K562 (cell line): ENCODE results near the gene PLEKHM3. TPM values are rescaled to one million over a fixed set of nuclear protein-coding genes. Genes with fewer than 3 reads are reported as not detected.

ENCODE experiments used
- ATAC-seq: fragments of 200-7000 bp; cut with Tn5 transposase; 3 replicates; pipeline ENCODE4 v1.9.1; 2020; ENCODE audit warnings: moderate library complexity
- BruUV-seq: library from RNA; stranded (reverse); fragments of 400-500 nt; replicated peaks from 2 replicates; lab custom pipeline; 2021; lab: Mats Ljungman, UMichigan
- CTCF ChIA-PET: fragments of 300-600 bp; formaldehyde crosslinking; extraction: SDS; loops from one replicate; lab custom pipeline; 2021; ENCODE audit warnings: low intra/inter-chr PET ratio; lab: Yijun Ruan, JAX
- POLR2A ChIA-PET: fragments of 300-600, 350-650 bp; sonication (Branson Sonifier 250); formaldehyde crosslinking; extraction: SDS; loops from one replicate; lab custom pipeline; 2021; ENCODE audit warnings: antibody characterized with exemption, inconsistent platforms; lab: Yijun Ruan, JAX
- DNase-seq, 4 experiments: peaks; one replicate each; pipeline versions ENCODE4 v3.0.0 to v3.0.0-alpha.2; 2011 to 2018; ENCODE audit warnings: low spot score in 3 of 4, mixed read lengths in 3 of 4; ENCODE audit errors: extremely low read depth in 1 of 4
- FAIRE-seq: peaks from 2 replicates; lab custom pipeline; 2011; peaks lifted over from hg19 to GRCh38; lab: Jason Lieb, UNC
- H2AFZ ChIP-seq: 2 replicates; pipeline ENCODE4 v1.6.0; 2011; ENCODE audit warnings: low read depth, low read length, control low read depth, inconsistent platforms
- H3K27ac ChIP-seq: fragments of 200-600 bp; 3 replicates; pipeline ENCODE4 v1.8.0; 2011; ENCODE audit warnings: low read depth, mild to moderate bottlenecking, control low read depth, inconsistent platforms, low read length, moderate library complexity, mixed read lengths; ENCODE audit errors: extremely low read depth
- H3K27me3 ChIP-seq, 2 experiments: fragments of 300-600 bp in 1 of 2; 2 replicates in 1 of 2; 3 replicates in 1 of 2; pipeline versions ENCODE4 v1.6.0 to v1.8.0; 2011; ENCODE audit warnings: inconsistent platforms in 2 of 2, low read length in 2 of 2, mild to moderate bottlenecking in 1 of 2, mixed read lengths in 1 of 2, moderate library complexity in 1 of 2; ENCODE audit not compliant: control insufficient read depth in 2 of 2, insufficient read depth in 2 of 2
- H3K36me3 ChIP-seq: fragments of 300-600 bp; 3 replicates; pipeline ENCODE4 v1.8.0; 2011; ENCODE audit warnings: mild to moderate bottlenecking, low read length, inconsistent platforms; ENCODE audit not compliant: control insufficient read depth, insufficient read depth
- H3K4me1 ChIP-seq, 2 experiments: fragments of 200-600 bp in 1 of 2; replicated peaks in 1 of 2; 2 replicates in 1 of 2; 3 replicates in 1 of 2; pipeline versions ENCODE4 v1.5.1 to v1.8.0; 2011; ENCODE audit warnings: inconsistent platforms in 2 of 2, low read length in 2 of 2, mild to moderate bottlenecking in 1 of 2, mixed read lengths in 1 of 2, moderate library complexity in 1 of 2; ENCODE audit not compliant: control insufficient read depth in 2 of 2, insufficient read depth in 2 of 2
- H3K4me2 ChIP-seq: 2 replicates; pipeline ENCODE4 v1.6.1; 2011; ENCODE audit warnings: low read length, control low read depth, inconsistent platforms, mixed read lengths; ENCODE audit not compliant: insufficient read depth
- H3K4me3 ChIP-seq: fragments of 200-600 bp; sonication (generic), shearing (Covaris generic); 2 replicates; pipeline ENCODE4 v1.5.1; 2016; ENCODE audit warnings: control low read depth, inconsistent platforms
- H3K79me2 ChIP-seq: fragments of 200-600 bp; 3 replicates; pipeline ENCODE4 v1.8.0; 2011; ENCODE audit warnings: low read length, inconsistent platforms; ENCODE audit not compliant: control insufficient read depth, insufficient read depth
- H3K9ac ChIP-seq, 2 experiments: 2 replicates each; pipeline versions ENCODE4 v1.6.0 to v1.6.1; 2011; ENCODE audit warnings: low read depth in 2 of 2, low read length in 2 of 2, control low read depth in 1 of 2, inconsistent platforms in 1 of 2, mild to moderate bottlenecking in 1 of 2, mixed read lengths in 1 of 2; ENCODE audit not compliant: insufficient read depth in 1 of 2
- H3K9me1 ChIP-seq: one replicate; pipeline ENCODE4 v1.6.0; 2011; ENCODE audit warnings: inconsistent platforms, mild to moderate bottlenecking, low read length, moderate library complexity; ENCODE audit not compliant: control insufficient read depth, insufficient read depth
- H3K9me3 ChIP-seq: replicated peaks from 2 replicates; pipeline ENCODE4 v1.5.1; 2011; ENCODE audit warnings: low read depth, low read length, inconsistent platforms; ENCODE audit not compliant: control insufficient read depth, insufficient read depth
- H4K20me1 ChIP-seq: replicated peaks from 2 replicates; pipeline ENCODE4 v1.6.1; 2011; ENCODE audit warnings: low read length, inconsistent platforms, mixed read lengths; ENCODE audit not compliant: control insufficient read depth, insufficient read depth
- EP400 ChIP-seq: fragments of 450-650 bp; IDR thresholded peaks from 2 replicates; pipeline ENCODE4 v1.6.1; 2017; ENCODE audit warnings: antibody characterized with exemption, mild to moderate bottlenecking, moderate library complexity
- RFX5 ChIP-seq: IDR thresholded peaks from 2 replicates; pipeline ENCODE4 v1.6.1; 2011; ENCODE audit warnings: low read depth, mild to moderate bottlenecking, improper control_type of control experiment, low read length
- WGBS: fragments of 100-300 bp; shearing (Covaris generic); methylation state at CpG from one replicate; pipeline ENCODE4 v1.1.6; 2016; ENCODE audit warnings: low coverage, mixed read lengths; ENCODE audit not compliant: insufficient coverage; ENCODE audit errors: missing lambda C conversion rate; 5-methylcytosine and 5-hydroxymethylcytosine counted together
- in situ Hi-C: fragments of 300-500 bp; cut with MboI; formaldehyde crosslinking; loops from 4 replicates; pipeline ENCODE4 v1.15.0; 2018; ENCODE audit warnings: inconsistent platforms, mixed read lengths
- intact Hi-C: fragments of 100-400 bp; cut with micrococcal nuclease; formaldehyde crosslinking; loops from 2 replicates; pipeline ENCODE4 v1.14.2; 2022
- polyA plus RNA-seq, 8 experiments: library from polyadenylated mRNA; depleted of rRNA in 4 of 8; stranded (reverse) in 5 of 8; unstranded in 3 of 8; fragments of >200 nt; fragmentation: Nextera tagmentation in 2 of 8; fragmentation: Illumina TruSeq in 1 of 8; extraction: Ambion mirVana in 2 of 8; extraction: Trizol in 1 of 8; gene quantifications; 2 replicates each; pipeline versions ENCODE4 v1.2.1 to v1.2.3, GENCODE V29; 2011 to 2014; ENCODE audit warnings: inconsistent platforms in 1 of 8, missing spikeins in 1 of 8
- total RNA-seq, 7 experiments: library from RNA; depleted of rRNA in 6 of 7; stranded (reverse); fragments of >200 nt in 6 of 7; fragmentation: Illumina TruSeq in 2 of 7; extraction: Trizol in 2 of 7; gene quantifications; 2 replicates each; pipeline versions ENCODE4 v1.2.1 to v1.2.3, GENCODE V29; 2011 to 2021; ENCODE audit warnings: low replicate concordance in 1 of 7
- TF ChIP-seq, protein P1 (sequence below), 2 experiments: fragments of 200-800 bp in 1 of 2; sonication (Bioruptor generic) in 1 of 2; sonication (generic) in 1 of 2; formaldehyde crosslinking in 1 of 2; IDR thresholded peaks in 1 of 2; conservative IDR thresholded peaks in 1 of 2; 2 replicates each; pipeline versions ENCODE4 v1.5.0 to v1.6.1; 2016 to 2020; ENCODE audit warnings: missing compliant biosample characterization in 1 of 2, missing genetic modification characterization in 1 of 2, missing genetic modification reagents in 1 of 2

Gene PLEKHM3
- total and polyA plus RNA-seq, 9 of the 15 experiments (the other 6 are each of a cell fraction or from before 2014, with no cell fraction given): 0.24 to 1.6 (median 1.0) TPM

DNA sequence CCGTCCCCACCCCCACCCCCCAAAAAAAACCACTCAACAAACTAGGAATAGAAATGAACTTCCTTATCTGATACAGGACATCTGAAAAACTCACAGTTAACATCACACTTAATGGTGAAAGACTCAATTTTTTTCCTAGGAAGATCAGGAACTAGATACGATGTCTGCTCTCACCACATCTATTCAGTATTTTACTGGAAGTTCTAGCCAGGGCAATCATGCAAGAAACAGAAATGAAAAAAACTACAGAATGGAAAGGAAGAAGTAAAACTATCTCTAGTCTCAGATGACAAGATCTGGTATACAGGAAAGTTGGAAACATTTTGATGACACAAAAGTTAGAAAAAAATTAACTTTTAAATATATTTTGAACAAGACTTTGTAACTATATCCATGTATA, 141.2 kb downstream of the PLEKHM3 start:
- TF ChIP-seq RFX5 (no peak), EP400 (no peak)
- TF ChIP-seq, protein P1, sequence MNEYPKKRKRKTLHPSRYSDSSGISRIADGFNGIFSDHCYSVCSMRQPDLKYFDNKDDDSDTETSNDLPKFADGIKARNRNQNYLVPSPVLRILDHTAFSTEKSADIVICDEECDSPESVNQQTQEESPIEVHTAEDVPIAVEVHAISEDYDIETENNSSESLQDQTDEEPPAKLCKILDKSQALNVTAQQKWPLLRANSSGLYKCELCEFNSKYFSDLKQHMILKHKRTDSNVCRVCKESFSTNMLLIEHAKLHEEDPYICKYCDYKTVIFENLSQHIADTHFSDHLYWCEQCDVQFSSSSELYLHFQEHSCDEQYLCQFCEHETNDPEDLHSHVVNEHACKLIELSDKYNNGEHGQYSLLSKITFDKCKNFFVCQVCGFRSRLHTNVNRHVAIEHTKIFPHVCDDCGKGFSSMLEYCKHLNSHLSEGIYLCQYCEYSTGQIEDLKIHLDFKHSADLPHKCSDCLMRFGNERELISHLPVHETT (CRISPR knock-in tag; conservative IDR thresholded peaks at IDR 0.05 in 1 of 2, IDR thresholded peaks at IDR 0.05 in 1 of 2): no peak

More for the DNA sequence above, 141.2 kb downstream of the PLEKHM3 start:
- Histone ChIP-seq H3K27me3 (no peaks in the 10 kb centered on the region), H4K20me1 (no peaks in the 10 kb centered on the region), H3K79me2 (no peaks in the 10 kb centered on the region), H3K4me3 (no peak overlapping the region), H3K36me3 (no peaks in the 10 kb centered on the region), H3K9ac (no peak overlapping the region), H3K27ac (no peak overlapping the region), H2AFZ (no peak overlapping the region), H3K4me2 (no peak overlapping the region), H3K9me1 (no peaks in the 10 kb centered on the region), H3K4me1 (no peaks in the 10 kb centered on the region), H3K9me3 (no peaks in the 10 kb centered on the region)
- FAIRE-seq: no peak
- ATAC-seq: no peak
- intact Hi-C loops (no loop called here), in situ Hi-C loops (no loop called here)
- ChIA-PET POLR2A (no interaction called here), CTCF (no interaction called here)
- DNase-seq: no peak
- BruUV-seq: no TSS peak
- WGBS: 50% methylated on average over 1 of the region's 2 CpGs
